ENCODE data around the gene NES. TPM values are rescaled to one million over a fixed set of nuclear protein-coding genes. Genes with fewer than 3 reads are reported as not detected.

Gene NES
- total and polyA plus RNA-seq, 12 donors, result 46.8 to 389 (median 177) TPM

DNA sequence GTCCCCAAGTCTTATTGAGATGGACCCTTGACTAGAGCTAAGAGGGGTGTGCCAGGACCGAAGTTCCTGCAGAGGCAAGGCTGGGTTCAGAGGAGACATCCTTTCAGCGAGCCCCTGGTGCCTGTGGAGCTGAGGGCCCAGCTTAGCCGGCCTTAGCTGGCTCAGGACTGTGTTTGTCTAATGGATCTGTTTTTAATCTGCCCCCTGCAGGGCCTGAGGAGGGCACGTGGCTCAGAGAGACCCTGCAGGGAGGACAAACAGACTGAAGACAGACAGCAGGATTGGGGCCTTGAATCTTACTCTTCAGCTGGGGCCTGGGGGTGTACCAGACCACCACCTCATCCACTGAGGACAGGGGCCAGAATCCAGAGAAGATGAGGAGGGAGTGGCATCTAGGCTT, 26.5 kb upstream of the NES start:
- H3K4me1 ChIP-seq, result peaks cover 17 to 47% (median 28%) of the 10 kb centered on the region in 9 donors
- TF ChIP-seq, protein P1, sequence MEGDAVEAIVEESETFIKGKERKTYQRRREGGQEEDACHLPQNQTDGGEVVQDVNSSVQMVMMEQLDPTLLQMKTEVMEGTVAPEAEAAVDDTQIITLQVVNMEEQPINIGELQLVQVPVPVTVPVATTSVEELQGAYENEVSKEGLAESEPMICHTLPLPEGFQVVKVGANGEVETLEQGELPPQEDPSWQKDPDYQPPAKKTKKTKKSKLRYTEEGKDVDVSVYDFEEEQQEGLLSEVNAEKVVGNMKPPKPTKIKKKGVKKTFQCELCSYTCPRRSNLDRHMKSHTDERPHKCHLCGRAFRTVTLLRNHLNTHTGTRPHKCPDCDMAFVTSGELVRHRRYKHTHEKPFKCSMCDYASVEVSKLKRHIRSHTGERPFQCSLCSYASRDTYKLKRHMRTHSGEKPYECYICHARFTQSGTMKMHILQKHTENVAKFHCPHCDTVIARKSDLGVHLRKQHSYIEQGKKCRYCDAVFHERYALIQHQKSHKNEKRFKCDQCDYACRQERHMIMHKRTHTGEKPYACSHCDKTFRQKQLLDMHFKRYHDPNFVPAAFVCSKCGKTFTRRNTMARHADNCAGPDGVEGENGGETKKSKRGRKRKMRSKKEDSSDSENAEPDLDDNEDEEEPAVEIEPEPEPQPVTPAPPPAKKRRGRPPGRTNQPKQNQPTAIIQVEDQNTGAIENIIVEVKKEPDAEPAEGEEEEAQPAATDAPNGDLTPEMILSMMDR (IDR thresholded peaks at IDR 0.05), result no peak
- no peaks in the 10 kb centered on the region for H3K9me3 ChIP-seq
- peaks cover 5 to 70% (median 55%) of the 10 kb centered on the region in 7 donors for H3K27me3 ChIP-seq
- WGBS, 2 donors, result 57 to 65% methylated on average over 4 of the region's 4 CpGs
- H3K4me3 ChIP-seq, result no peak overlapping the region
- ATAC-seq, result no peak
- DNase-seq, result no peak
- H3K27ac ChIP-seq, result no peak overlapping the region
- peaks cover 0 to 3% (median 0%) of the 10 kb centered on the region in 9 donors for H3K36me3 ChIP-seq
- intact Hi-C loops (cut with DNase I), result no loop called here

GRCh38 chr1:156703336-156703735, 26.1 kb upstream of the NES start:
- ATAC-seq (no peak), DNase-seq (no peak)
- no peak overlapping the region for H3K4me3 ChIP-seq
- intact Hi-C loops (cut with DNase I), result no loop called here
- no peaks in the 10 kb centered on the region for H3K9me3 ChIP-seq
- H3K36me3 ChIP-seq, result peaks cover 0 to 3% (median 0%) of the 10 kb centered on the region in 9 donors
- H3K27me3 ChIP-seq, result peaks cover 5 to 70% (median 55%) of the 10 kb centered on the region in 7 donors
- WGBS, 2 donors, result 81 to 85% methylated on average over 4 of the region's 4 CpGs
- H3K4me1 ChIP-seq, result peaks cover 17 to 43% (median 28%) of the 10 kb centered on the region in 9 donors
- TF ChIP-seq, protein P1 (IDR thresholded peaks at IDR 0.05), result no peak
- H3K27ac ChIP-seq, result no peak overlapping the region

DNA sequence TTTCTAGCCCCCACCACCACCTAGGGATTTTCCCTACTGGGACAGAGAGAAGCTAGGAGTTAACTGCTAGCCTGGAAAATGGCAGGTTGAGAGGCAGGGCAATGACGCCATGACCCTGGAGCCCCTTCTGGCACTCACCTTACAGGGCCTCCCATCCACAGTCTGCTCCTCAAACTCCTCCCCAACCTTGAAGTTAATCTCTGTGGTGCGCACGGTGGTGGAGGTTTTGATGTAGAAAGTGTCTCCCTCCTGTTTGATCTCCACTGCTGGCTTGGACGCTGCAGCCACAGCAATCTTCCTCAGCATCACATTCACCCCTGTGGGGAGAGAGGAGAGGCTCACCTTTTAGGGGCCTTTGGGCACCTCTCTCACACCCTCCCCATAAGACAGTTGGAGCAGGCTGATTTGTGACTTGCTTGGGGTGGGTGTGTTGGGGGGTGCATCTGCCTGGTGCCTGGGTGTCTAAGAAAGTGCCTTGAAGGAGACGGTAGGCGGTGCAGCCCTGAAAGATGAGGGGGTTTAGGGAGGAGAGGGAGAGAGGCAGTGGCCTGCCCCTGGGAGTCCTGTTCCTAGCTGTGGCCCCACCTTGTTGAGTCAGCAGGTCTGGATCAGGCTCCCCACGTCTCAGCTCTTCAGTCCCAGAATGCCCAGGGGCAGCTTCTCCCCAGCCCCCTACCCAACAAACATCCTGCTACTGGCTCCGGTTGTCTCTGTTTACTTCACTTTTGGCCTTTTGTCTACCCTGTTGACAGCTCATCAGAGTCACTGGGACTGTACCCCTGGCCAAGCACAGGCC, 23.7 kb upstream of the NES start:
- Histone ChIP-seq H3K27ac (no peak overlapping the region), H3K4me1 (peaks cover 7 to 20% (median 16%) of the 10 kb centered on the region in 9 donors), H3K36me3 (peaks cover 0 to 3% (median 0%) of the 10 kb centered on the region in 9 donors), H3K27me3 (peaks cover 5 to 69% (median 55%) of the 10 kb centered on the region in 7 donors), H3K9me3 (no peaks in the 10 kb centered on the region), H3K4me3 (no peak overlapping the region)
- ATAC-seq (no peak), DNase-seq (no peak)
- intact Hi-C loops (cut with DNase I), result no loop called here
- TF ChIP-seq, protein P1 (IDR thresholded peaks at IDR 0.05), result no peak
- WGBS, 2 donors, result 85 to 86% methylated on average over 8 of the region's 8 CpGs

- no peak for DNase-seq
- ATAC-seq, result no peak
- H3K27ac ChIP-seq, result no peak overlapping the region
- peaks cover 0 to 3% (median 0%) of the 10 kb centered on the region in 9 donors for H3K36me3 ChIP-seq
- peaks cover 5 to 52% (median 41%) of the 10 kb centered on the region in 7 donors for H3K27me3 ChIP-seq
- H3K4me1 ChIP-seq, result peaks cover 0 to under 1% (median 0%) of the 10 kb centered on the region in 9 donors
- no peak overlapping the region for H3K4me3 ChIP-seq
- intact Hi-C loops (cut with DNase I), result loop anchor here in 8 of 10 donors (10.0 kb wide), 5 partner anchors 64 to 226 kb away; partner anchors contain the start of genes NTRK1 (in 3 of the 8), INSRR (in 1 of the 8) and LRRC71 (in 1 of the 8)
- TF ChIP-seq, protein P1 (IDR thresholded peaks at IDR 0.05), result no peak
- H3K9me3 ChIP-seq, result no peaks in the 10 kb centered on the region
- 65 to 67% methylated on average over 1 of the region's 1 CpG for WGBS, 2 donors
These were observed 21.8 kb upstream of the NES start for GRCh38 chr1:156698995-156699394.

Measured in heart right ventricle (tissue), 16 donors.